ENCODE results near the gene HEXIM1.

HEXIM1 gene

DNA sequence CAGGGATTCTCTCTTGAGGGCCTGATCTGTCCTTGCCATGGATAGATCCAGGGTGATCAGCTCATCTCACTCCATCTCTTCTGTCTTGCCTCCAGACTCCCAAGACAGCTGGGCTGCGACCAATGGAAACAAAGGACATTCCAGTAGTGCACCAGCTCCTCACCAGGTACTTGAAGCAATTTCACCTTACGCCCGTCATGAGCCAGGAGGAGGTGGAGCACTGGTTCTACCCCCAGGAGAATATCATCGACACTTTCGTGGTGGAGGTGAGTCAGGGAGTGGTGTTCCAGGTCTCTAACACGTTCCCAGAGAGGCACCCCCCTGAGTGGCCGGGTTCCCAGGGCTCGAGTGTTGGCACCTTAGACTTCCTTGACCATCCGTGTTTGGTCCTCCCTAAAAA lies 45.4 kb upstream of the HEXIM1 start:
- TF ChIP-seq ZBTB7A (IDR thresholded peaks at IDR 0.05; ENCODE audit: low read depth) (no peak), TCF12 (IDR thresholded peaks at IDR 0.05; ENCODE audit: low read depth) (no peak), NFIC (IDR thresholded peaks at IDR 0.05) (no peak), EGR1 (IDR thresholded peaks at IDR 0.05) (no peak), EP300 (IDR thresholded peaks at IDR 0.05; ENCODE audit: borderline replicate concordance) (no peak), CEBPB (IDR thresholded peaks at IDR 0.05) (no peak), YY1 (IDR thresholded peaks at IDR 0.05; ENCODE audit: low read depth) (no peak), RAD21 (IDR thresholded peaks at IDR 0.05; ENCODE audit: low read depth) (no peak), FOXM1 (IDR thresholded peaks at IDR 0.05; ENCODE audit: borderline replicate concordance, low read depth) (no peak), CREB1 (IDR thresholded peaks at IDR 0.05; ENCODE audit: low read depth) (no peak), TEAD4 (IDR thresholded peaks at IDR 0.05) (no peak), TAF1 (IDR thresholded peaks at IDR 0.05; ENCODE audit: low read depth) (no peak)
- TF ChIP-seq, protein P1, sequence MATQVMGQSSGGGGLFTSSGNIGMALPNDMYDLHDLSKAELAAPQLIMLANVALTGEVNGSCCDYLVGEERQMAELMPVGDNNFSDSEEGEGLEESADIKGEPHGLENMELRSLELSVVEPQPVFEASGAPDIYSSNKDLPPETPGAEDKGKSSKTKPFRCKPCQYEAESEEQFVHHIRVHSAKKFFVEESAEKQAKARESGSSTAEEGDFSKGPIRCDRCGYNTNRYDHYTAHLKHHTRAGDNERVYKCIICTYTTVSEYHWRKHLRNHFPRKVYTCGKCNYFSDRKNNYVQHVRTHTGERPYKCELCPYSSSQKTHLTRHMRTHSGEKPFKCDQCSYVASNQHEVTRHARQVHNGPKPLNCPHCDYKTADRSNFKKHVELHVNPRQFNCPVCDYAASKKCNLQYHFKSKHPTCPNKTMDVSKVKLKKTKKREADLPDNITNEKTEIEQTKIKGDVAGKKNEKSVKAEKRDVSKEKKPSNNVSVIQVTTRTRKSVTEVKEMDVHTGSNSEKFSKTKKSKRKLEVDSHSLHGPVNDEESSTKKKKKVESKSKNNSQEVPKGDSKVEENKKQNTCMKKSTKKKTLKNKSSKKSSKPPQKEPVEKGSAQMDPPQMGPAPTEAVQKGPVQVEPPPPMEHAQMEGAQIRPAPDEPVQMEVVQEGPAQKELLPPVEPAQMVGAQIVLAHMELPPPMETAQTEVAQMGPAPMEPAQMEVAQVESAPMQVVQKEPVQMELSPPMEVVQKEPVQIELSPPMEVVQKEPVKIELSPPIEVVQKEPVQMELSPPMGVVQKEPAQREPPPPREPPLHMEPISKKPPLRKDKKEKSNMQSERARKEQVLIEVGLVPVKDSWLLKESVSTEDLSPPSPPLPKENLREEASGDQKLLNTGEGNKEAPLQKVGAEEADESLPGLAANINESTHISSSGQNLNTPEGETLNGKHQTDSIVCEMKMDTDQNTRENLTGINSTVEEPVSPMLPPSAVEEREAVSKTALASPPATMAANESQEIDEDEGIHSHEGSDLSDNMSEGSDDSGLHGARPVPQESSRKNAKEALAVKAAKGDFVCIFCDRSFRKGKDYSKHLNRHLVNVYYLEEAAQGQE (IDR thresholded peaks at IDR 0.05; ENCODE audit: low read depth): no peak
- TF ChIP-seq, protein P2, sequence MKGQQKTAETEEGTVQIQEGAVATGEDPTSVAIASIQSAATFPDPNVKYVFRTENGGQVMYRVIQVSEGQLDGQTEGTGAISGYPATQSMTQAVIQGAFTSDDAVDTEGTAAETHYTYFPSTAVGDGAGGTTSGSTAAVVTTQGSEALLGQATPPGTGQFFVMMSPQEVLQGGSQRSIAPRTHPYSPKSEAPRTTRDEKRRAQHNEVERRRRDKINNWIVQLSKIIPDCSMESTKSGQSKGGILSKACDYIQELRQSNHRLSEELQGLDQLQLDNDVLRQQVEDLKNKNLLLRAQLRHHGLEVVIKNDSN (IDR thresholded peaks at IDR 0.05): no peak
- TF ChIP-seq, protein P3, sequence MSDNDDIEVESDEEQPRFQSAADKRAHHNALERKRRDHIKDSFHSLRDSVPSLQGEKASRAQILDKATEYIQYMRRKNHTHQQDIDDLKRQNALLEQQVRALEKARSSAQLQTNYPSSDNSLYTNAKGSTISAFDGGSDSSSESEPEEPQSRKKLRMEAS (IDR thresholded peaks at IDR 0.05): no peak

DNA sequence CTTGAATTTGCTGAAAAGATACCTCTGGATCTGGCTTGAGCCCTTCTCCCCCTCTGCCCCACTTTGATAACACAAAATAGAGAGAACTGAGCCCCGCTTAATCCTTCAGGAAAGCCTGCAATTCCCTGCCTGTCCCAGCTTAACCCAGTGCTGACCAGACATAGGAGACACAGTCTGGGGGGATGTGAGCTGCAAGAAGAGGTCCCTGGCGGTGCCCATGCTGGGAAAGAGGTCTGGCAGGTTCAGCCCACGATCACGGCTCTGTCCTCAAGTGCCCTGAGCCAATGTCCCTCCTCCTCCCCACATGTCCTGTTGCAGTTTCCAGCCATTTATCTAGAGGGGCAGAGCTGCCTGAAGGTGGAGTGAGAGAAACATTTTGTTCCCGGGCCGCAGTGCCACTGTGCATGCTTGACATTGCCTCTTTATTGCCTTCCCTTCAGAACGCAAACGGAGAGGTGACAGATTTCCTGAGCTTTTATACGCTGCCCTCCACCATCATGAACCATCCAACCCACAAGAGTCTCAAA lies 44.9 kb upstream of the HEXIM1 start:
- TF ChIP-seq RAD21 (IDR thresholded peaks at IDR 0.05; ENCODE audit: low read depth) (no peak), FOXM1 (IDR thresholded peaks at IDR 0.05; ENCODE audit: borderline replicate concordance, low read depth) (no peak), CREB1 (IDR thresholded peaks at IDR 0.05; ENCODE audit: low read depth) (no peak), NFIC (IDR thresholded peaks at IDR 0.05) (no peak), EGR1 (IDR thresholded peaks at IDR 0.05) (no peak)
- TF ChIP-seq, protein P1 (IDR thresholded peaks at IDR 0.05; ENCODE audit: low read depth): no peak

- TF ChIP-seq FOXM1 (IDR thresholded peaks at IDR 0.05; ENCODE audit: borderline replicate concordance, low read depth) (no peak), CREB1 (IDR thresholded peaks at IDR 0.05; ENCODE audit: low read depth) (no peak), YY1 (IDR thresholded peaks at IDR 0.05; ENCODE audit: low read depth) (no peak), ZBTB7A (IDR thresholded peaks at IDR 0.05; ENCODE audit: low read depth) (no peak), TEAD4 (IDR thresholded peaks at IDR 0.05) (no peak), EGR1 (IDR thresholded peaks at IDR 0.05) (no peak), EP300 (IDR thresholded peaks at IDR 0.05; ENCODE audit: borderline replicate concordance) (no peak), TAF1 (IDR thresholded peaks at IDR 0.05; ENCODE audit: low read depth) (no peak), RAD21 (IDR thresholded peaks at IDR 0.05; ENCODE audit: low read depth) (no peak), TCF12 (IDR thresholded peaks at IDR 0.05; ENCODE audit: low read depth) (no peak), CEBPB (IDR thresholded peaks at IDR 0.05) (no peak), NFIC (IDR thresholded peaks at IDR 0.05) (no peak)
- TF ChIP-seq, protein P1 (IDR thresholded peaks at IDR 0.05; ENCODE audit: low read depth): no peak
- TF ChIP-seq, protein P2 (IDR thresholded peaks at IDR 0.05): no peak
- TF ChIP-seq, protein P3 (IDR thresholded peaks at IDR 0.05): no peak
These were observed 44.2 kb upstream of the HEXIM1 start for GRCh38 chr17:45104029-45104428.

DNA sequence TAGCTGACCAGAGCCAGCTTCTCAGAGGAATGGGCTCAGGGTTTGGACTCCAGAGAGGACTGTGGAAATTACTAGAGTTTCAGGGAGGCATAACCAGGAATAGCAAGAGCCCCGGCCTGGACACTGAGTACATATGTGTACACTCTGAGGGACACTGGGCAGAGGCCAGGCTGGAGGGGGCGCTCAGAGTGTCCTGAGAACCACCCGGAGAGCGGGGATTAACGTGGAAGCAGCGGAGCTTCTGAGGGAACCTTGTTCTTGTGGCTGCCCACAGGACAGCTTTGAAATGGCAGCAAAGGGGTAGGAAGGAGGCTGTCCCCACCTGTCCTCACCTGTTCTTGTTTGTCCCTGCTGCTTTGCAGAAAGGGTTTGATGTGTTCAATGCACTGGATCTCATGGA lies 43.8 kb upstream of the HEXIM1 start:
- TF ChIP-seq TAF1 (IDR thresholded peaks at IDR 0.05; ENCODE audit: low read depth) (no peak), CEBPB (IDR thresholded peaks at IDR 0.05) (no peak), EP300 (IDR thresholded peaks at IDR 0.05; ENCODE audit: borderline replicate concordance) (no peak)
- TF ChIP-seq, protein P2 (IDR thresholded peaks at IDR 0.05): no peak
- TF ChIP-seq, protein P3 (IDR thresholded peaks at IDR 0.05): no peak

Measured in Ishikawa (cell line).